K562 (cell line): ENCODE results near the gene OLFM4. TPM values are rescaled to one million over a fixed set of nuclear protein-coding genes. Genes with fewer than 3 reads are reported as not detected.

Source experiments
- ATAC-seq: fragments of 200-7000 bp; cut with Tn5 transposase; 3 replicates; pipeline ENCODE4 v1.9.1; 2020; ENCODE audit warnings: moderate library complexity
- BruUV-seq: library from RNA; stranded (reverse); fragments of 400-500 nt; replicated peaks from 2 replicates; lab custom pipeline; 2021; lab: Mats Ljungman, UMichigan
- CTCF ChIA-PET: fragments of 300-600 bp; formaldehyde crosslinking; extraction: SDS; loops from one replicate; lab custom pipeline; 2021; ENCODE audit warnings: low intra/inter-chr PET ratio; lab: Yijun Ruan, JAX
- POLR2A ChIA-PET: fragments of 300-600, 350-650 bp; sonication (Branson Sonifier 250); formaldehyde crosslinking; extraction: SDS; loops from one replicate; lab custom pipeline; 2021; ENCODE audit warnings: antibody characterized with exemption, inconsistent platforms; lab: Yijun Ruan, JAX
- DNase-seq, 4 experiments: peaks; one replicate each; pipeline versions ENCODE4 v3.0.0 to v3.0.0-alpha.2; 2011 to 2018; ENCODE audit warnings: low spot score in 3 of 4, mixed read lengths in 3 of 4; ENCODE audit errors: extremely low read depth in 1 of 4
- FAIRE-seq: peaks from 2 replicates; lab custom pipeline; 2011; peaks lifted over from hg19 to GRCh38; lab: Jason Lieb, UNC
- H2AFZ ChIP-seq: 2 replicates; pipeline ENCODE4 v1.6.0; 2011; ENCODE audit warnings: low read depth, low read length, control low read depth, inconsistent platforms
- H3K27ac ChIP-seq: fragments of 200-600 bp; 3 replicates; pipeline ENCODE4 v1.8.0; 2011; ENCODE audit warnings: low read depth, mild to moderate bottlenecking, control low read depth, inconsistent platforms, low read length, moderate library complexity, mixed read lengths; ENCODE audit errors: extremely low read depth
- H3K27me3 ChIP-seq, 2 experiments: fragments of 300-600 bp in 1 of 2; 2 replicates in 1 of 2; 3 replicates in 1 of 2; pipeline versions ENCODE4 v1.6.0 to v1.8.0; 2011; ENCODE audit warnings: inconsistent platforms in 2 of 2, low read length in 2 of 2, mild to moderate bottlenecking in 1 of 2, mixed read lengths in 1 of 2, moderate library complexity in 1 of 2; ENCODE audit not compliant: control insufficient read depth in 2 of 2, insufficient read depth in 2 of 2
- H3K36me3 ChIP-seq: fragments of 300-600 bp; 3 replicates; pipeline ENCODE4 v1.8.0; 2011; ENCODE audit warnings: mild to moderate bottlenecking, low read length, inconsistent platforms; ENCODE audit not compliant: control insufficient read depth, insufficient read depth
- H3K4me1 ChIP-seq, 2 experiments: fragments of 200-600 bp in 1 of 2; replicated peaks in 1 of 2; 2 replicates in 1 of 2; 3 replicates in 1 of 2; pipeline versions ENCODE4 v1.5.1 to v1.8.0; 2011; ENCODE audit warnings: inconsistent platforms in 2 of 2, low read length in 2 of 2, mild to moderate bottlenecking in 1 of 2, mixed read lengths in 1 of 2, moderate library complexity in 1 of 2; ENCODE audit not compliant: control insufficient read depth in 2 of 2, insufficient read depth in 2 of 2
- H3K4me2 ChIP-seq: 2 replicates; pipeline ENCODE4 v1.6.1; 2011; ENCODE audit warnings: low read length, control low read depth, inconsistent platforms, mixed read lengths; ENCODE audit not compliant: insufficient read depth
- H3K4me3 ChIP-seq: fragments of 200-600 bp; sonication (generic), shearing (Covaris generic); 2 replicates; pipeline ENCODE4 v1.5.1; 2016; ENCODE audit warnings: control low read depth, inconsistent platforms
- H3K79me2 ChIP-seq: fragments of 200-600 bp; 3 replicates; pipeline ENCODE4 v1.8.0; 2011; ENCODE audit warnings: low read length, inconsistent platforms; ENCODE audit not compliant: control insufficient read depth, insufficient read depth
- H3K9ac ChIP-seq, 2 experiments: 2 replicates each; pipeline versions ENCODE4 v1.6.0 to v1.6.1; 2011; ENCODE audit warnings: low read depth in 2 of 2, low read length in 2 of 2, control low read depth in 1 of 2, inconsistent platforms in 1 of 2, mild to moderate bottlenecking in 1 of 2, mixed read lengths in 1 of 2; ENCODE audit not compliant: insufficient read depth in 1 of 2
- H3K9me1 ChIP-seq: one replicate; pipeline ENCODE4 v1.6.0; 2011; ENCODE audit warnings: inconsistent platforms, mild to moderate bottlenecking, low read length, moderate library complexity; ENCODE audit not compliant: control insufficient read depth, insufficient read depth
- H3K9me3 ChIP-seq: replicated peaks from 2 replicates; pipeline ENCODE4 v1.5.1; 2011; ENCODE audit warnings: low read depth, low read length, inconsistent platforms; ENCODE audit not compliant: control insufficient read depth, insufficient read depth
- H4K20me1 ChIP-seq: replicated peaks from 2 replicates; pipeline ENCODE4 v1.6.1; 2011; ENCODE audit warnings: low read length, inconsistent platforms, mixed read lengths; ENCODE audit not compliant: control insufficient read depth, insufficient read depth
- BHLHE40 ChIP-seq: IDR thresholded peaks from 2 replicates; pipeline ENCODE4 v1.6.1; 2011; ENCODE audit warnings: low read length, improper control_type of control experiment
- CBFA2T3 ChIP-seq: fragments of 450-650 bp; IDR thresholded peaks from 2 replicates; pipeline ENCODE4 v1.6.1; 2017
- CHD2 ChIP-seq: IDR thresholded peaks from 2 replicates; pipeline ENCODE4 v1.6.1; 2011; ENCODE audit warnings: low read depth, low read length
- CREB1 ChIP-seq, 2 experiments: sonication (generic) in 1 of 2; formaldehyde crosslinking in 1 of 2; IDR thresholded peaks; 2 replicates each; pipeline versions ENCODE4 v1.6.1 to v1.8.0; 2012 to 2022; ENCODE audit warnings: inconsistent platforms in 1 of 2, mild to moderate bottlenecking in 1 of 2, missing genetic modification reagents in 1 of 2, moderate library complexity in 1 of 2
- ETV6 ChIP-seq, 3 experiments: fragments of 150-350 bp in 1 of 3; sonication (generic) in 1 of 3; formaldehyde crosslinking in 1 of 3; IDR thresholded peaks; 2 replicates each; pipeline versions ENCODE4 v1.6.1 to v1.8.0; 2014 to 2022; ENCODE audit warnings: borderline replicate concordance in 2 of 3, low read depth in 2 of 3, antibody characterized with exemption in 1 of 3, low read length in 1 of 3, mild to moderate bottlenecking in 1 of 3, missing genetic modification reagents in 1 of 3
- HDAC2 ChIP-seq: fragments of 450-650 bp; IDR thresholded peaks from 2 replicates; pipeline ENCODE4 v1.6.1; 2016; ENCODE audit warnings: mild to moderate bottlenecking
- KAT8 ChIP-seq: fragments of 450-650 bp; IDR thresholded peaks from 2 replicates; pipeline ENCODE4 v1.6.1; 2016; ENCODE audit warnings: low read depth, mild to moderate bottlenecking
- NFYB ChIP-seq: IDR thresholded peaks from 2 replicates; pipeline ENCODE4 v1.6.1; 2011; ENCODE audit warnings: mild to moderate bottlenecking, moderate library complexity; ENCODE audit not compliant: insufficient read length; ENCODE audit errors: extremely low read depth
- RBM34 ChIP-seq: fragments of 200-400 bp; formaldehyde crosslinking; IDR thresholded peaks from 2 replicates; pipeline ENCODE4 v1.6.1; 2018; ENCODE audit warnings: low read length, borderline replicate concordance; ENCODE audit not compliant: insufficient read depth
- RBM39 ChIP-seq: fragments of 200-400 bp; formaldehyde crosslinking; optimal IDR thresholded peaks from 2 replicates; pipeline ENCODE3; 2018; ENCODE audit warnings: low read depth, low read length
- ZNF274 ChIP-seq: IDR thresholded peaks from 2 replicates; pipeline ENCODE4 v1.6.1; 2011; ENCODE audit warnings: low read depth, mild to moderate bottlenecking, low read length, moderate library complexity, borderline replicate concordance
- WGBS: fragments of 100-300 bp; shearing (Covaris generic); methylation state at CpG from one replicate; pipeline ENCODE4 v1.1.6; 2016; ENCODE audit warnings: low coverage, mixed read lengths; ENCODE audit not compliant: insufficient coverage; ENCODE audit errors: missing lambda C conversion rate; 5-methylcytosine and 5-hydroxymethylcytosine counted together
- in situ Hi-C: fragments of 300-500 bp; cut with MboI; formaldehyde crosslinking; loops from 4 replicates; pipeline ENCODE4 v1.15.0; 2018; ENCODE audit warnings: inconsistent platforms, mixed read lengths
- intact Hi-C: fragments of 100-400 bp; cut with micrococcal nuclease; formaldehyde crosslinking; loops from 2 replicates; pipeline ENCODE4 v1.14.2; 2022
- polyA plus RNA-seq, 8 experiments: library from polyadenylated mRNA; depleted of rRNA in 4 of 8; stranded (reverse) in 5 of 8; unstranded in 3 of 8; fragments of >200 nt; fragmentation: Nextera tagmentation in 2 of 8; fragmentation: Illumina TruSeq in 1 of 8; extraction: Ambion mirVana in 2 of 8; extraction: Trizol in 1 of 8; gene quantifications; 2 replicates each; pipeline versions ENCODE4 v1.2.1 to v1.2.3, GENCODE V29; 2011 to 2014; ENCODE audit warnings: inconsistent platforms in 1 of 8, missing spikeins in 1 of 8
- total RNA-seq, 7 experiments: library from RNA; depleted of rRNA in 6 of 7; stranded (reverse); fragments of >200 nt in 6 of 7; fragmentation: Illumina TruSeq in 2 of 7; extraction: Trizol in 2 of 7; gene quantifications; 2 replicates each; pipeline versions ENCODE4 v1.2.1 to v1.2.3, GENCODE V29; 2011 to 2021; ENCODE audit warnings: low replicate concordance in 1 of 7
- TF ChIP-seq, protein P1 (sequence below): fragments of 450-650 bp; formaldehyde crosslinking; conservative IDR thresholded peaks from 2 replicates; pipeline ENCODE4 v1.4.0; 2022; ENCODE audit warnings: mild to moderate bottlenecking, missing genetic modification characterization
- TF ChIP-seq, protein P2 (sequence below), 3 experiments: fragments of 200-800 bp in 1 of 3; fragments of 250-450 bp in 1 of 3; fragments of 450-650 bp in 1 of 3; sonication (Bioruptor Pico) in 1 of 3; sonication (Bioruptor generic) in 1 of 3; formaldehyde crosslinking in 1 of 3; IDR thresholded peaks; 2 replicates each; pipeline versions ENCODE4 v1.6.1 to v1.8.0; 2016 to 2022; ENCODE audit warnings: mild to moderate bottlenecking in 2 of 3, missing genetic modification characterization in 2 of 3, missing compliant biosample characterization in 1 of 3, moderate library complexity in 1 of 3
- TF ChIP-seq, protein P3 (sequence below): sonication (generic); formaldehyde crosslinking; IDR thresholded peaks from 2 replicates; pipeline ENCODE4 v1.8.0; 2022; ENCODE audit warnings: missing genetic modification reagents, mild to moderate bottlenecking, moderate library complexity, borderline replicate concordance

Gene OLFM4
- total and polyA plus RNA-seq, 9 of the 15 experiments (the other 6 are each of a cell fraction or from before 2014, with no cell fraction given), result not detected

DNA sequence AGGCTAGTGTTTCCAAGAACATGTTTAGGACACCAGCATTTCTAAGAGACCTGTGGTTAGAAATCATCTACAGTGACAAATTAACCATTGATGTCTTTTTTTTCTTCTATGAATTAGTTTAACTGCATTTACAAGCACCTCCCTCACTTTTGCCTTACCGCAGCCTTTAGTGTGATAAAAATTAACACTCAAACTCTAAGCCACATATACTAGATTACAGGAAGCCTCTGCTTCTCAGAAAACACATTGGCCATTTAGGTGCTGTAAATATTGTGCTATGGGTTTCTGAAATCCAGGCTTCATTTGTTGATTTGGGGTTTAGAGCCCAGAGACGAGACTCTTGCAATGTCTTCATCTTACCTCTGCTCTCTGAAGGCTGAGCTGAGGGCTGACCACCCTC lies 34.6 kb upstream of the OLFM4 start:
- H3K9me1 ChIP-seq, result no peaks in the 10 kb centered on the region
- TF ChIP-seq RBM34 (no peak), RBM39 (no peak), CHD2 (no peak), KAT8 (no peak), BHLHE40 (no peak), NFYB (no peak), CBFA2T3 (no peak), ETV6 (IDR thresholded peaks at IDR 0.05; ENCODE audit: borderline replicate concordance in 1 of 2, low read depth in 2 of 2, low read length in 1 of 2) (no peak), ETV6 (CRISPR knock-in tag; IDR thresholded peaks at IDR 0.05; ENCODE audit: borderline replicate concordance) (no peak), CREB1 (IDR thresholded peaks at IDR 0.05) (no peak), CREB1 (CRISPR knock-in tag; IDR thresholded peaks at IDR 0.05) (no peak), ZNF274 (no peak), HDAC2 (no peak)
- TF ChIP-seq, protein P1, sequence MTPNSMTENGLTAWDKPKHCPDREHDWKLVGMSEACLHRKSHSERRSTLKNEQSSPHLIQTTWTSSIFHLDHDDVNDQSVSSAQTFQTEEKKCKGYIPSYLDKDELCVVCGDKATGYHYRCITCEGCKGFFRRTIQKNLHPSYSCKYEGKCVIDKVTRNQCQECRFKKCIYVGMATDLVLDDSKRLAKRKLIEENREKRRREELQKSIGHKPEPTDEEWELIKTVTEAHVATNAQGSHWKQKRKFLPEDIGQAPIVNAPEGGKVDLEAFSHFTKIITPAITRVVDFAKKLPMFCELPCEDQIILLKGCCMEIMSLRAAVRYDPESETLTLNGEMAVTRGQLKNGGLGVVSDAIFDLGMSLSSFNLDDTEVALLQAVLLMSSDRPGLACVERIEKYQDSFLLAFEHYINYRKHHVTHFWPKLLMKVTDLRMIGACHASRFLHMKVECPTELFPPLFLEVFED, result no peak
- TF ChIP-seq, protein P2, sequence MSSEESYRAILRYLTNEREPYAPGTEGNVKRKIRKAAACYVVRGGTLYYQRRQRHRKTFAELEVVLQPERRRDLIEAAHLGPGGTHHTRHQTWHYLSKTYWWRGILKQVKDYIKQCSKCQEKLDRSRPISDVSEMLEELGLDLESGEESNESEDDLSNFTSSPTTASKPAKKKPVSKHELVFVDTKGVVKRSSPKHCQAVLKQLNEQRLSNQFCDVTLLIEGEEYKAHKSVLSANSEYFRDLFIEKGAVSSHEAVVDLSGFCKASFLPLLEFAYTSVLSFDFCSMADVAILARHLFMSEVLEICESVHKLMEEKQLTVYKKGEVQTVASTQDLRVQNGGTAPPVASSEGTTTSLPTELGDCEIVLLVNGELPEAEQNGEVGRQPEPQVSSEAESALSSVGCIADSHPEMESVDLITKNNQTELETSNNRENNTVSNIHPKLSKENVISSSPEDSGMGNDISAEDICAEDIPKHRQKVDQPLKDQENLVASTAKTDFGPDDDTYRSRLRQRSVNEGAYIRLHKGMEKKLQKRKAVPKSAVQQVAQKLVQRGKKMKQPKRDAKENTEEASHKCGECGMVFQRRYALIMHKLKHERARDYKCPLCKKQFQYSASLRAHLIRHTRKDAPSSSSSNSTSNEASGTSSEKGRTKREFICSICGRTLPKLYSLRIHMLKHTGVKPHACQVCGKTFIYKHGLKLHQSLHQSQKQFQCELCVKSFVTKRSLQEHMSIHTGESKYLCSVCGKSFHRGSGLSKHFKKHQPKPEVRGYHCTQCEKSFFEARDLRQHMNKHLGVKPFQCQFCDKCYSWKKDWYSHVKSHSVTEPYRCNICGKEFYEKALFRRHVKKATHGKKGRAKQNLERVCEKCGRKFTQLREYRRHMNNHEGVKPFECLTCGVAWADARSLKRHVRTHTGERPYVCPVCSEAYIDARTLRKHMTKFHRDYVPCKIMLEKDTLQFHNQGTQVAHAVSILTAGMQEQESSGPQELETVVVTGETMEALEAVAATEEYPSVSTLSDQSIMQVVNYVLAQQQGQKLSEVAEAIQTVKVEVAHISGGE (CRISPR knock-in tag; IDR thresholded peaks at IDR 0.05), result no peak
- TF ChIP-seq, protein P3, sequence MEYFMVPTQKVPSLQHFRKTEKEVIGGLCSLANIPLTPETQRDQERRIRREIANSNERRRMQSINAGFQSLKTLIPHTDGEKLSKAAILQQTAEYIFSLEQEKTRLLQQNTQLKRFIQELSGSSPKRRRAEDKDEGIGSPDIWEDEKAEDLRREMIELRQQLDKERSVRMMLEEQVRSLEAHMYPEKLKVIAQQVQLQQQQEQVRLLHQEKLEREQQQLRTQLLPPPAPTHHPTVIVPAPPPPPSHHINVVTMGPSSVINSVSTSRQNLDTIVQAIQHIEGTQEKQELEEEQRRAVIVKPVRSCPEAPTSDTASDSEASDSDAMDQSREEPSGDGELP (CRISPR knock-in tag), result no peak
- TF ChIP-seq, all 486 proteins: peak for 0
- intact Hi-C loops, result no loop called here
- Histone ChIP-seq H4K20me1 (no peaks in the 10 kb centered on the region), H3K9me3 (no peaks in the 10 kb centered on the region), H3K4me1 (no peaks in the 10 kb centered on the region), H3K36me3 (no peaks in the 10 kb centered on the region), H2AFZ (no peak overlapping the region), H3K4me3 (no peak overlapping the region), H3K79me2 (no peaks in the 10 kb centered on the region), H3K27me3 (no peaks in the 10 kb centered on the region), H3K27ac (no peak overlapping the region), H3K9ac (no peak overlapping the region), H3K4me2 (no peak overlapping the region)
- 0% methylated on average over 2 of the region's 2 CpGs for WGBS
- CTCF ChIA-PET, result no interaction called here
- POLR2A ChIA-PET, result interaction anchor here (0.8 kb wide), 1 partner anchor 524 kb away, joined by 3 read pairs; no protein-coding TSS in a partner anchor
- DNase-seq (no peak), FAIRE-seq (no peak), ATAC-seq (no peak)
- in situ Hi-C loops, result no loop called here
- no TSS peak for BruUV-seq
